Activated B cell treated with CpG ODN at 0.5 μM for 24 hours (primary cell): Measurements from ENCODE around the gene TMEM120A. TPM values are rescaled to one million over a fixed set of nuclear protein-coding genes. Genes with fewer than 3 reads are reported as not detected.

ENCODE experiments used
- ATAC-seq: fragments of 200-7000 bp; cut with Tn5 transposase; one replicate; pipeline ENCODE4 v1.10.0; 2021; ENCODE audit warnings: low read depth, mild to moderate bottlenecking, moderate library complexity
- CTCF ChIA-PET: fragments of 350-600 bp; sonication (Branson Sonifier 250); formaldehyde crosslinking; loops from one replicate; lab custom pipeline; 2021; ENCODE audit warnings: antibody characterized with exemption; lab: Charles Lee
- POLR2A ChIA-PET: fragments of 350-600 bp; sonication (Branson Sonifier 250); formaldehyde crosslinking; loops from one replicate; lab custom pipeline; 2021; ENCODE audit warnings: antibody characterized with exemption; lab: Charles Lee
- DNase-seq: peaks from one replicate; pipeline ENCODE4 v3.0.0; 2022
- H3K27ac Mint-ChIP-seq: one replicate; pipeline ENCODE4 v1.8.0; 2020; ENCODE audit warnings: mixed read lengths
- H3K27me3 Mint-ChIP-seq: one replicate; pipeline ENCODE4 v1.8.0; 2021; ENCODE audit warnings: mixed read lengths
- H3K36me3 Mint-ChIP-seq: one replicate; pipeline ENCODE4 v1.8.0; 2021; ENCODE audit warnings: low read depth, mixed read lengths
- H3K4me1 Mint-ChIP-seq: one replicate; pipeline ENCODE4 v1.8.0; 2021; ENCODE audit warnings: mixed read lengths
- H3K4me3 Mint-ChIP-seq: one replicate; pipeline ENCODE4 v1.8.0; 2020; ENCODE audit warnings: mild to moderate bottlenecking, mixed read lengths
- H3K9me3 Mint-ChIP-seq: one replicate; pipeline ENCODE4 v1.8.0; 2020; ENCODE audit warnings: mixed read lengths
- CTCF ChIP-seq: fragments of 200-600 bp; IDR thresholded peaks from one replicate; pipeline ENCODE4 v1.8.0; 2022; ENCODE audit warnings: antibody characterized with exemption, mild to moderate bottlenecking
- intact Hi-C: fragments of 100-400 bp; cut with micrococcal nuclease; formaldehyde crosslinking; loops from one replicate; pipeline ENCODE4 v1.15.1; 2024
- total RNA-seq: library from RNA; stranded (reverse); gene quantifications from 2 replicates; pipeline ENCODE4 v1.2.3, GENCODE V29; 2022

Gene TMEM120A
- total RNA-seq, 1 donor from 2014 or later, result 104 TPM

GRCh38 chr7:75987026-75987804 lies 7.2 kb downstream of the TMEM120A start:
- ATAC-seq (no peak), DNase-seq (no peak)
- Mint-ChIP-seq H3K9me3 (no peaks in the 10 kb centered on the region), H3K36me3 (peaks cover 60% of the 10 kb centered on the region), H3K4me3 (no peak overlapping the region), H3K4me1 (peaks cover 27% of the 10 kb centered on the region), H3K27me3 (no peaks in the 10 kb centered on the region), H3K27ac (peak overlapping the region; percentile 9)
- intact Hi-C loops, result no loop called here
- CTCF ChIA-PET, result no interaction called here
- POLR2A ChIA-PET, result no interaction called here
- TF ChIP-seq CTCF, result no peak

GRCh38 chr7:75986147-75986781 lies 8.1 kb downstream of the TMEM120A start:
- CTCF ChIA-PET, result no interaction called here
- H3K27ac Mint-ChIP-seq, result no peak overlapping the region
- intact Hi-C loops, result no loop called here
- TF ChIP-seq CTCF, result no peak
- no peak for DNase-seq
- POLR2A ChIA-PET, result interaction anchor here (1.5 to 2.1 kb wide), 2 partner anchors 23 to 71 kb away, joined by 4 to 14 read pairs; partner anchors contain the start of gene POR
- H3K36me3 Mint-ChIP-seq, result peaks cover 69% of the 10 kb centered on the region
- H3K4me1 Mint-ChIP-seq, result peaks cover 27% of the 10 kb centered on the region
- H3K9me3 Mint-ChIP-seq, result no peaks in the 10 kb centered on the region
- H3K4me3 Mint-ChIP-seq, result no peak overlapping the region
- no peaks in the 10 kb centered on the region for H3K27me3 Mint-ChIP-seq
- no peak for ATAC-seq

GRCh38 chr7:75985518-75986146 lies 8.8 kb downstream of the TMEM120A start:
- peaks cover 23% of the 10 kb centered on the region for H3K4me1 Mint-ChIP-seq
- CTCF ChIA-PET, result interaction anchor here (1.0 kb wide), 1 partner anchor 34 kb away, joined by 3 read pairs; no protein-coding TSS in a partner anchor

GRCh38 chr7:75985009-75985517 lies 9.3 kb downstream of the TMEM120A start:
- peaks cover 67% of the 10 kb centered on the region for H3K36me3 Mint-ChIP-seq
- CTCF ChIA-PET, result interaction anchor here (1.0 kb wide), 1 partner anchor 35 kb away, joined by 3 read pairs; no protein-coding TSS in a partner anchor
- DNase-seq (no peak), ATAC-seq (no peak)
- H3K9me3 Mint-ChIP-seq, result no peaks in the 10 kb centered on the region
- no peak overlapping the region for H3K4me3 Mint-ChIP-seq
- no peaks in the 10 kb centered on the region for H3K27me3 Mint-ChIP-seq
- peaks cover 18% of the 10 kb centered on the region for H3K4me1 Mint-ChIP-seq
- POLR2A ChIA-PET, result interaction anchor here (0.5 to 2.1 kb wide), 3 partner anchors 24 to 80 kb away, joined by 3 to 14 read pairs (median 4); partner anchors contain the start of gene POR
- no peak for TF ChIP-seq CTCF
- no peak overlapping the region for H3K27ac Mint-ChIP-seq
- intact Hi-C loops, result no loop called here

More at GRCh38 chr7:75985518-75986146, 8.8 kb downstream of the TMEM120A start:
- H3K9me3 Mint-ChIP-seq, result no peaks in the 10 kb centered on the region
- no peaks in the 10 kb centered on the region for H3K27me3 Mint-ChIP-seq
- DNase-seq (no peak), ATAC-seq (no peak)
- no peak overlapping the region for H3K4me3 Mint-ChIP-seq
- intact Hi-C loops, result no loop called here
- H3K27ac Mint-ChIP-seq, result no peak overlapping the region
- POLR2A ChIA-PET, result interaction anchor here (0.5 to 2.1 kb wide), 3 partner anchors 23 to 80 kb away, joined by 3 to 14 read pairs (median 4); partner anchors contain the start of gene POR
- no peak for TF ChIP-seq CTCF
- peaks cover 66% of the 10 kb centered on the region for H3K36me3 Mint-ChIP-seq
